Lower lobe of right lung (tissue), 2 donors: ENCODE results near the gene UBE2E3. TPM values are rescaled to one million over a fixed set of nuclear protein-coding genes. Genes with fewer than 3 reads are reported as not detected.

Experiments
- ATAC-seq, 2 donors: fragments of 200-7000 bp; cut with Tn5 transposase; one replicate each; pipeline ENCODE4 v1.9.1; 2020 to 2022; ENCODE audit warnings: mild to moderate bottlenecking in 2 of 2, moderate library complexity in 2 of 2
- DNase-seq: peaks from one replicate; pipeline ENCODE4 v3.0.0-alpha.2; 2020
- H3K27ac ChIP-seq: fragments of 200-600 bp; one replicate; pipeline ENCODE4 v1.8.0; 2022
- H3K27me3 ChIP-seq: fragments of 200-600 bp; one replicate; pipeline ENCODE4 v1.8.0; 2022; ENCODE audit warnings: low read depth
- H3K36me3 ChIP-seq: fragments of 200-600 bp; one replicate; pipeline ENCODE4 v1.8.0; 2022; ENCODE audit warnings: mild to moderate bottlenecking
- H3K4me1 ChIP-seq: fragments of 200-600 bp; one replicate; pipeline ENCODE4 v1.8.0; 2022
- H3K4me3 ChIP-seq: fragments of 200-600 bp; one replicate; pipeline ENCODE4 v1.8.0; 2022; ENCODE audit warnings: mild to moderate bottlenecking
- H3K9me3 ChIP-seq: fragments of 200-600 bp; one replicate; pipeline ENCODE4 v1.8.0; 2022
- CTCF ChIP-seq: fragments of 200-600 bp; IDR thresholded peaks from one replicate; pipeline ENCODE4 v1.8.0; 2022; ENCODE audit warnings: antibody characterized with exemption, mild to moderate bottlenecking
- intact Hi-C: fragments of 100-400 bp; cut with DNase I; formaldehyde crosslinking; loops from one replicate; pipeline ENCODE4 v1.11.0; 2022
- total RNA-seq: library from RNA; stranded (reverse); fragmentation: NEBNext Ultra II Directional; extraction: Animal tissue kit (Norgen Biotek cat#: 25700); gene quantifications from one replicate; pipeline ENCODE4 v1.2.1, GENCODE V29; 2021
- donor health status: DM: no; HTN: yes; CAD: no; lungs with severe emphysema.

UBE2E3 gene
- total RNA-seq, 1 donor from 2014 or later = 39.7 TPM

- H3K27me3 ChIP-seq = no peaks in the 10 kb centered on the region
- no peak overlapping the region for H3K4me3 ChIP-seq
- H3K27ac ChIP-seq = no peak overlapping the region
- no peaks in the 10 kb centered on the region for H3K36me3 ChIP-seq
- H3K4me1 ChIP-seq = no peaks in the 10 kb centered on the region
- DNase-seq (no peak), ATAC-seq (no peak)
- TF ChIP-seq CTCF = no peak
- H3K9me3 ChIP-seq = no peaks in the 10 kb centered on the region
- intact Hi-C loops = no loop called here
Measured at GRCh38 chr2:181046833-181047232, 66.4 kb downstream of the UBE2E3 start.

- ATAC-seq (no peak), DNase-seq (no peak)
- no peaks in the 10 kb centered on the region for H3K4me1 ChIP-seq
- H3K36me3 ChIP-seq = no peaks in the 10 kb centered on the region
- TF ChIP-seq CTCF = no peak
- intact Hi-C loops = no loop called here
- H3K27ac ChIP-seq = no peak overlapping the region
- no peaks in the 10 kb centered on the region for H3K9me3 ChIP-seq
- no peak overlapping the region for H3K4me3 ChIP-seq
- no peaks in the 10 kb centered on the region for H3K27me3 ChIP-seq
Measured at GRCh38 chr2:181047829-181048228, 67.4 kb downstream of the UBE2E3 start.

GRCh38 chr2:181051861-181052522 lies 71.6 kb downstream of the UBE2E3 start:
- intact Hi-C loops = no loop called here
- DNase-seq (no peak), ATAC-seq (no peak)
- Histone ChIP-seq H3K4me1 (peaks cover 4% of the 10 kb centered on the region), H3K36me3 (no peaks in the 10 kb centered on the region), H3K27me3 (no peaks in the 10 kb centered on the region), H3K4me3 (no peak overlapping the region), H3K27ac (no peak overlapping the region), H3K9me3 (no peaks in the 10 kb centered on the region)
- no peak for TF ChIP-seq CTCF

GRCh38 chr2:181052523-181052891 lies 72.1 kb downstream of the UBE2E3 start:
- Histone ChIP-seq H3K4me1 (peaks cover 4% of the 10 kb centered on the region), H3K27ac (no peak overlapping the region), H3K9me3 (no peaks in the 10 kb centered on the region), H3K4me3 (no peak overlapping the region), H3K36me3 (no peaks in the 10 kb centered on the region), H3K27me3 (no peaks in the 10 kb centered on the region)
- DNase-seq (no peak), ATAC-seq (no peak)
- intact Hi-C loops = no loop called here
- TF ChIP-seq CTCF = no peak

- DNase-seq = no peak
- no peak for TF ChIP-seq CTCF
- Histone ChIP-seq H3K4me3 (no peak overlapping the region), H3K9me3 (no peaks in the 10 kb centered on the region), H3K27ac (no peak overlapping the region), H3K4me1 (peaks cover 4% of the 10 kb centered on the region), H3K36me3 (no peaks in the 10 kb centered on the region), H3K27me3 (no peaks in the 10 kb centered on the region)
- ATAC-seq = no peak
- intact Hi-C loops = no loop called here
Measured at GRCh38 chr2:181054256-181054655, 73.9 kb downstream of the UBE2E3 start.

GRCh38 chr2:181054843-181055242 lies 74.4 kb downstream of the UBE2E3 start:
- H3K27me3 ChIP-seq = no peaks in the 10 kb centered on the region
- H3K36me3 ChIP-seq = no peaks in the 10 kb centered on the region
- H3K4me3 ChIP-seq = no peak overlapping the region
- no peak overlapping the region for H3K27ac ChIP-seq
- TF ChIP-seq CTCF = no peak
- peak in 1 of 2 donors; percentile 24 for ATAC-seq
- H3K9me3 ChIP-seq = no peaks in the 10 kb centered on the region
- intact Hi-C loops = no loop called here
- H3K4me1 ChIP-seq = peaks cover 4% of the 10 kb centered on the region
- DNase-seq = no peak
